Renal pelvis (tissue), 4 donors: ENCODE data around the gene CDK6. TPM values are rescaled to one million over a fixed set of nuclear protein-coding genes. Genes with fewer than 3 reads are reported as not detected.

Experiments used
- DNase-seq: peaks from one replicate; pipeline ENCODE4 v3.0.0-alpha.2; 2013
- polyA plus RNA-seq, 3 donors: library from polyadenylated mRNA; unstranded; fragments of 120-200 nt; gene quantifications; one replicate each; pipeline ENCODE4 v1.2.1, GENCODE V29; 2013; ENCODE audit not compliant: insufficient read length in 3 of 3

Gene CDK6
- polyA plus RNA-seq, 3 donors, result 40.0 to 41.7 (median 40.3) TPM

DNA sequence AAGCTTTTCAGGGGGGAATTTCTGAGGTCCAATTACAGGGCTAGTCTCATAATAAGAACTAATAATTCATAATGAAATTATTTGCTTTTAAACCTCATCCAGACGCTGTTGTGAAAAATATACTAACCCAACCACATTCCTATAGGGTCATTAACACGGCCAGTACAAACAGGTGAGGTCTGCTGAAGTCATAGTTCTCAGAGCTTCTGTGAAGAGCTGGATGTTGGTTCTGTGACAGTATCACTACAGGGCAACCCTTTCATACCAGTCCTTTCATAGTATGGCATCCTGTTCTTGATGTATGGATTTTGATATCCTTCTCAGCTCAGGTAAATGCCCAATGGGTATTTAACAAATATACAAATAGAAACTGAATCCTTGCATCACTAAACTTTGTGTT lies 183.8 kb downstream of the CDK6 start:
- no peak for DNase-seq

DNA sequence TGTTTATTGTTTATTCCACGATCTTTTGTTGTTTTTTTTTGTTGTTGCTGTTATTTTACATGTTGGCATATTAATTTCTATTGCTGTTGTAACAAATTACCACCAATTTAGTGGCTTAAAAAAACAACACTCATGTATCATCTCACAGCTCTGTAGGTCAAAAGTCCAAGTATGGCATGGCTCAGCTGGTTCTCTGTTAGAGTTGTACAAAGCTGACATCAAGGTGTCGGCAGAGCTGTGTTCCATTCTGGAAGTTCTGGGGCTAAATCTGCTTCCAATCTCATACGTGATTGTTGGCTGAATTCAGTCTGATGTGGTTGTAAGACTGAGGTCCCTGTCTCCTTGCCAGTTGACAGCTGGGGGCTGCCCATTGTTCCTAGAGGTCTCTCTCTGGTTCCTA lies 186.0 kb downstream of the CDK6 start:
- no peak for DNase-seq

DNA sequence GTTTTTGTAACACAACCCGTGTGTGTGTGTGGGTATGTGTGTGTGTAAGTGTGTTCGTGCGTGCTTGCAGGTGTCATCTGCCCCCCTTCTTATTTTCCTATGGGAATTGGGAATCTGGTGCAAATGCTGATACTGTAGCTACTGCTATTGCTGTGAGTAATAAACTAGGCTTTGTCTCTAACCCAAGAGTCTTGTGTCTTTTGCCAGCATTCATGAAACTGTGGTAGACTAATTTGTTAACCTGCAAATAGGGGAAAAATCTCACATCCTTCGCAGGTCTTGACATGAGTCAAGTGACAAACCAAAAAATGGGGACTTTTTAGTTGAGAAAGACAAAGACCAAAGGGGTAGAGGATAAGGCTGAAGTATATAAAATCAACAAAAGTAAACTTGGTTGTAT lies 188.3 kb downstream of the CDK6 start:
- DNase-seq, result no peak

DNA sequence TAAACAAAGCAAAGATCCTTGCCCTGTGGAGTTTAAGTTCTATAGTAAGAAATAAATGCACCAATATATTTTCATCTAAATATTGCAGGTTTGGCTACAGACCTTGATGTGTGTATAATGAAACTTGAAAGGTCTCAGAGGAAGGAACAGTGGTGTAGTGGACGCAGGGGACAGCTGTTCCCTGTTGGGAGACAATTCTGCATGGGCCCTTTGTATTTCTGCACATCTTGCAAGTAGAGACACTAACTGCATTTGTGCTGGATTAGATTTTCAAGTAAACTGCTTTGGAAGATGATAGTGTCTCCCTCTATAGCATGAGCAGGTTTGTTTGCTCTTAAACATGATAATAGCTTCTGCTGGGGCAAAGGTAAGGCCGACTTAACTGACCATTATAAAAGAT lies 188.7 kb downstream of the CDK6 start:
- DNase-seq, result no peak

DNA sequence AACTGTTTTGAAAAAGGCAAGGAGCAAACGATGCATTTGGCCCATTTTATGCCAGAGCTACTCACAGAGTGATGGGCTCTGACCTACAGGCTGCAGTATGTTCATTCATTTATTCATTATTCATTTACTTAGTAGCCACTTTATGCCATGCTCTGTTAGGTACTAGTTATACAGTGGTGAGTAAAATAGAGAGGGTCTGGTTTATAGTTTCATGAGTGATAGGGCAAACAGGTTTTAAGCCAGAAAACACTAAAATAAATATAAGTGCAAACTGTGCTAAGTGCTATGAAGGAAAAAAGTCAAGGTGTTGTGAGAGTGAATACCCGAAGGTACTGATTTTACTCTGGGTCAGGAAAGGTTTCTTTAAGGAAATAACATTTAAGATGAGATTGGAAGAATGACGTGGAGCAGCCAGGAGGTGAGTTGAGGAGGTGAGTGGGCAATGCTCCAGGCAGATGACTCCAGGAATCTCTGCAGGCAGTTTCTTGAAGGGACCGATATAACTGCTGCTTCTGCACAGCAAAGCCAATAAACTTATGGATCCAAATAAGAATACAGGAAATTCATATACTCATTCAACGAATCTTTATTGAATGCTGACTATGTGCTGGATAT lies 189.3 kb downstream of the CDK6 start:
- no peak for DNase-seq

DNA sequence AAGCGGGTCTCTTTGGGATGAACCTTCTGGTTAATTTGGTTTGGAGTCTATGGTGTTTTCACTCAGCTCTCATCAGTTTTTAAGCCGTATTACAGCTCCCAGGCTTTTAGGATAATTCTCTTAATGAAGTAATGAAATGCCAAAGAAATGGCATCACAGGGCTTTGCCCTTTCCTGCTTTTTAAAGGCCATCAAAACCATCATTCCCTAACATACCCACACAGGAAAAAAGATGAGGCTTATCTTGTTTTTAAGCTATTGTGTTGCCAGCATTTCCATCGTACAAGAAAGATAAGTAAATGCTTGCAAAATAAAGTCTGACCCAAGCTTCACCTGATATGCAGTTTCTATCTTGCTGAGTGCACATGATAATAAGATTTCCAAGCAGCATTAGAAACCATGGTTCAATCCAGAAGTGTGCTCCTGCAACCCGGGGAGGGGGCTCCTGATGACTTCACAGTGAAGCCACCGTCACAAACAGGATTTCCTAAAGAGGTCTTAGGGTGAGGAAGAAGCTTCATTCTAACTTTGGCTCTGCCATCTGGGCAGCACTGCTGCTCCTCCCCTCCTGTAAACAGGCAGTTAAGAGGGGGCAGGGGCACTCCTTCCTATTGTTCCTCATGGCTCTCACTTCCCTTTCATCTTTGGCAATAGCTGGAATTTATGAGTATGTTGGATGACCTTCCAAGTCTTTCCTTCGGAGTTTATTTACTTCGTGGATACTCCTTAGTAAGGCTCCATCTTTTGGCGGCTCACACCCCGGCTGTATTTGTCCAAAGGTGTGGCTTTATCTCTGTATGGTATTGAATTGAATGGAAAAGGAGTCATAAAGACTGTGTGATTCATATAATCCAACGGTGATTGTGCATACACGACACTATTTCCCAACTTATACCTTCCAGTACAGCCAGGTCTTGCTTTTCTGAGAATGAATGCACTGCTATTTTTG lies 191.0 kb downstream of the CDK6 start:
- DNase-seq, result no peak

DNA sequence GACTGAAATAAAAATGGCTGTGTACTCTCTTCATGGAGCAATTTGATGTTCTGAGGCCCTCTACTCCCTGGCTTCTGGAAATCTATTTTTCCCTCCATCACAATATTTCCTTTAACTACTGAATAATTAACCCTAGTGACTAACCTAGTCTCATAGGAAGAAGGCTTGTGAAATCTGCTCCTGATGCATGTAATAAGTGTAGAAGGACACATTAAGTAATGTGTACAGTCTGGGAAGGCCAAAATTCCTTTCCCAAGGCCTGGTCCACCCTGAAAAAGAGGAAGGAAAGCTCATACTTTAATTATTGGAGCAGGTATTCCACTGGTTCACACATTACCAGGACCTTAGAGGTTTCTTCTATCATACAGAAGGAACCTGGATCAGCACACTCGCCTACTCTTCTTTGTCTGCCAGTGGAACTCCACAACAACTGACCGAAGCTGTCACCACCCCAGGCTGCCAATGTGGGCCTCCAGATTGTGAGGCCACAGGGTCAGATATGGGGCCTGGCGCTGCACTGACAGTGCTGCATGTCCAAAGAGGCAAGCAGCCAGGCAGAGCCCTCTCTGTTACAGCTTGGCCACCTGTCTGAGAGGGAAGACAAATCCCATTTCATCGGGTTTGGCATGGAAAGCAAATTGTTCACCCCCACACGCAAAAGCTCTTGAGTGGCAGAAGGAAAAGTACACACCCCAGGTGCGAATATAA lies 191.8 kb downstream of the CDK6 start:
- no peak for DNase-seq

DNA sequence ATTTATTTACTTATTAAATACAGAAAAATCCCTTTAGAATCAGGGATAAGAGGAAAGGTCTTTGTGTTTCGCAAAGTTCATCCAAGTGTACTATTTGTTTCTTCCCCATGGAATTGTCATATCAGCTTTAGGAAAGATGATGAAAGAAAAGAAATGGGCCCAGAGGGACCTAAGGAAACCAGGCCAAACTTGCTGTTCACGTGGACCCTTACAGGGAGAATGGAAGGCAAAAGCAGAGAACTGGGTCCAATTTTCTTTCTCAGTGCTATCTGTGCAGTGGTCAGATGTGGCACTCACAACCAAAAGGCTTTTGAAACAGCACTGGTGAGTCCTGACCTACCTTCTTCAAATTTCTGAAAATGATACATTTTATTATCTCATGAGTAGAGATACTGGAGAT lies 192.6 kb downstream of the CDK6 start:
- no peak for DNase-seq

DNA sequence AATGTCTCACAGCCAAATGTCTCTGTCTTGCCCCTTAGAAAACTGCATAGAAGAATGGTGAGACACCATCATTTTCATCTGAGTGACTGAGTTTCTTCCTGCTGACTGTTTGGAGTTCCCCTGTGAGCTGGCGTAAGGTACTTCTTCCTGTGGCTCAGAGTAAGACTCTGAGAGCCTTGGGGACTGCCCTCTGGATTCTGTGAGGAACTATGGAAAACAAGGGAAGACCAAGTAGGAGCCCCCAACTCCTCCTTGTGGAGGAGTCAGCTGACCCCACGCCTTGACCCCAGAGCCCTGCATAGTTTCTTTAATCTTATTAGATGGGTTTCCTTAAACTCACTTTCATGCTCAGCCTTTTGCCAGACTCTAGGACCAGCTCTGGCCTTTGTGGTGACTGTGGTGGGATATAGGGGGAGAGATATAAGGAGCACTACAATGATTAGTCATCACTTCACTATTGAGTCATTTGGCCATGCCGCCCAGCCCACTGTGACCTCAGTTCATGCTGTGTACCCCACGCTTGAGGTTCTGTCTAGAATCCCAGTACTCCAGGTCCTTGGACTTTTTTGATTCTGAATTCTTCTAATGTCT lies 194.4 kb downstream of the CDK6 start:
- DNase-seq, result no peak

DNA sequence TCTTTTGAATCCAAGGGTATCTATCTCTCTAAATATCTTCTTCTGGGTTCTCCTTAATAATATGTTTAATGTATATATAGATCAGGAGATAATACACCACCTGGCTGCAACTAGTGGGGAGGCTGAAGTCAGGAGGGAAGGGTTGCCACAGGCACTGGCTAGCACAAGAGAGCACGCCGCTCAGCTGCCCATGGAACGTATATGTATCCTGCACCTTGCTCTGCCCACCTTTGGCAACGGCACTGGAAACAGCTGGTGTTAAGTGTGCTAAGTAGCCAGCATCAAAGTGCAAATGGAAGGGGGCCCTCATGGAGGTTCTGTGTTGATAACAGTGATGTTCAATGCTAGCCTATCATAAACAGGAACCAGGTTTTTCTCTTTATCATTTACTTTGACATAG lies 196.4 kb downstream of the CDK6 start:
- no peak for DNase-seq

DNA sequence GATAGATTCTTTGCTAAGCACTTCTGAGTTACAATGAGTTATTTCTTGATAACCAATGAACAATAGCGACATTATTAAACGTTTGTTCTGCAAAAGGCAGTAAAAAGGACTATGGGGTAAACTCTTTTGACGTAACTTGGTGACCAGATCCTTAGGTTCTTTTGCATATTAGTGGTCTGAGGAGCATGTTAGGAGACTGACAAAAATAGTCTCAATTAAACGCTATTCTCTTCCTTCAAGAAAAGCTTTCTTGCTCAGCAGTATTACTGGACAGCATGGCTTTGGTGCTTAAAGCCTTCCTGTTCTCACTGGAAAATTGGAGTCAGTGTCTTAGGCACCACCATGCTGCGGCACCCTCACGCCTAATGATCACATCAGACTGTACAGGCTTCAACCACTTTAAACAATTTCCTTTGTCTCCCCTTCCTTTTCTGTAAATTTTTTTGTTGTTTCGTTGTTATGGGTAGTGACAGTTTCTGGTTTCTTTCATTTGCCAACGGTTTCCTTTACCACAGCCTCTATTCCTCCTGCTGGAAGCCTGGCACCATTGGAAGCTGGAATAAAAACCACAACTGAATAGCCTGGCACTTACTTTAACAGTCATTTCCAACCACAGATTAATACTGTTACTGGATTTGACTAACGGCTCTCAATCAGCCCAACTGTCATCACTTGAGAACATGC lies 197.0 kb downstream of the CDK6 start:
- DNase-seq, result no peak

DNA sequence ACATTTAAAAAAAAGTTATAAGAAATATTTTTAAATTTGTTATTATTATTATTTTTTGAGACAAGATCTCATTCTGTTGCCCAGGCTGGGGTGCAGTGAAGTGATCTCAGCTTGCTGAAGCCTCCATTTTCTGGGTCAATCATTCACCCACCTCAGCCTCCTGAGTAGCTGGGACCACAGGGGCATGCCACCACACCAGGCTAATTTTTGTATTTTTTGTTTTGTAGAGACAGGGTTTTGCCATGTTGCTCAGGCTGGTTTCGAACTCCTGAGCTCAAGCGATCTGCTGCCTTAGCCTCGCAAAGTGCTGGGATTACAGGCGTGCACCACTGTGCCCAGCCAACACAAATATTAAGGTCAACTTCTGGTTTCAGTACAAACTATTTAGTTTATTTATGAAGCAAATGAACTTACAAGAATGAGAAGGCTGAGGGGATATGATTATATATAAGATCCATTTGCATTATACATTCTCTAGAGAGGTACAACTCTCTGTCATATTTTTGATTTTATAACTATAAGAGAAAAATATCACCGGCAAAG lies 200.3 kb downstream of the CDK6 start:
- no peak for DNase-seq

DNA sequence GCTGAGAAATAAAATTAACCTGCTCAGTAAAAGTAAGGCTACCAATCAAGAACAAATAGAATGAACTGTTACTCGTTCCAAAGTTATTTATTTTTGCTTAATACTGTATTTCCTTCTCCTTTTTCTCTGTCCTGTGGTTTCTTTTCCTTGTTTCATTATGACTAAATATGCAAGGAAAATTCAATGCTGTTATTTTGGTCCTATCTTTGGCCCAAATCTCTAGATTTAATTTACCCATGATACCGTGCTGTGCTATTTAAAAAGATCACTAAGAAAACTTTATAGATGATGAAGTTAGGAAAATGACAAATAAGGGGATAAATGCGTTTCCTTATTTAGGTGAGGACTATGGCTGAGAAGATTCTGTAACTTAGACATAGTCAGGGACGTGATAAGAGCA lies 200.8 kb downstream of the CDK6 start:
- DNase-seq, result no peak

DNA sequence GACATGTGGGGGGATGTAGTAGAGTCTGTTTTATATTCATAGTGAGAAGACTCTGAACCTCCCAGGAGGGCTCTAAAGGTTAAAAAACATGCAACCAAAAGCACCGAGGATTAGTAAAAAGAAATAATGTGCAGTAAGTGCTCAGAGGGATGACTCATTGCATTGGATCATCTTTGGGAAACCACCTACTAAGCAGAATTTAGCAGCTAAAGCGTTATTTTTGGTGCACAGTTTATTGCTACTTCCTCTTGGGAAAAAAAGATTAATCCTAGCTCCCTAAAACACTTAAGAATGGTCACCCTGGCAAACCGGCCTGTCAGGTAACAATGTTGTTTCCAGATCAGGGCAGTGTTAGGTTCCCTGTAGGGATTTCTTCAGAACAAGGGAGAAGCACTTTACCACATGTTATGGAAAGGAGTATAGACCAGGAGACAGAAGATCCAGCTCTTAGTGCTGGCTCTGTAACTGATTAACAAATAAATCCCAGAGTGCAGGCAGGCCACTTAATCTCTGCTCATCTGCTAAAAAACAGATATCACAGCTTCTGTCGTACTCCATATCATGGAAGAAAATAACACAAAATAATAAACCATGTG lies 201.4 kb downstream of the CDK6 start:
- no peak for DNase-seq

DNA sequence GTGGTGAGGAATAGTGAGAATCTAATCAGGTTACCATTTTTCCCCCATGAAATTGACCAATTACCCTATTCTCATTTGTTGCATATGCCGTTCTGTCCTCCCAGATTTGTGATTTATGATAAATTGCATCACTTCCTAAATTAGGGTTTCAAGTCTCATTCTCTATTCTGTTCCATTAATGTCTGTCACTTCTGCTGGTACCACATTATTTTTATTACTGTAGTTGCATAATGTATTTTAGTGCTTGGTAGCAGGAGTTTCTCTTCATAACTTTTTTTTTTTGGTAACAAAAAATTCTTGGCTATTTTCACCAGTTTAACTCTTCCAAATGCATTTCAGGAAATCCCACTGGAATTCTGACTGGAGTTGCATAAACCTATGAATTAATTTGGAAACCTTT lies 202.2 kb downstream of the CDK6 start:
- DNase-seq, result no peak

DNA sequence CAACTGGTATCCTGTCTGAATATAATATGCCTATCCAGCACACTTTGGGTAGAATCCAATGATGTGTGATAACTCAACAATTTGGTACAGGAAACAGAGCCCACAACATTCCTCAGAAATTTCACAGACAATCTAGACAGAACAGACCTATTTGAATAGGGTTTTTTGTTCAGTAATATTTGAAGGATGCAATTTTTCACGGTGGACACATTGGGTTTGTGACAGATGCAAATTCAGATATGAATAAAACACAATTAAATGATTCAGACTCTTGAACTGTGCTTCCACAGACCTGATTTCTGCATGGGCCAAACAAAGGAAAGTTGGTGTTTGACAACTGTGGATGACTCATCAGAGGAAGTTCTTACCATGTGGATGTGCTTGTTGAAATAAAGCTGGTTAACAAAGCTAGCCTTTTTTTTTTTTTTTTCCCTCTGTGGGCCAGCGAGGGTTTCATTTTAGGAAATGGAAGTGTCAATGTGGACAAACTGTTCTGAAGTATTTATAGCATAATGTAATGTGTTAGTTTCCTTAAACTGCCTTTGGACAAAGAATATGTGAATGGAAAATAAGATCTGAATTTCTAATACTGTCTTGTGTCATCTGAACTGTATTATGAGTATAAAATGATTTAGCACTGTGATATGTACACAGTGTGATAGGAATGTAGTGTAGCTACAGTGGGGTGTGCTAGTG lies 203.0 kb downstream of the CDK6 start:
- DNase-seq, result no peak

DNA sequence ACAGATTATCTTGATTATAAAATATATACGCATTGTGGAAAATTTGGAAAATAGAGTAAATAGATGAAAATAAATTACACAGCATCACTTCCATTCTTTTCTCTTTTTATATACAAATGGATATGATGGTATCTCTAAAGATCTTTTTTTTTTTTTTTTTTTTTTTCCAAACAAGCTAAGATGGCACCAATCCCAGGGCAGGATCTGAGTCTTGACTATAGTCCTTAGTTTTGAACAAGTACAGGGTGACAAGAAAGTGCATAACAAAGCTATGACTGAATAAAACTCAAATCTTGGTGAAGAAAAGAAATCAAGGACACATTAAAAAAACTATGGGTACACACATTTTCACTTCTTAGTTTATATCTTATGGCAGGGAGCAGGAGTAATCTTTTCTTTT lies 203.6 kb downstream of the CDK6 start:
- DNase-seq, result no peak

DNA sequence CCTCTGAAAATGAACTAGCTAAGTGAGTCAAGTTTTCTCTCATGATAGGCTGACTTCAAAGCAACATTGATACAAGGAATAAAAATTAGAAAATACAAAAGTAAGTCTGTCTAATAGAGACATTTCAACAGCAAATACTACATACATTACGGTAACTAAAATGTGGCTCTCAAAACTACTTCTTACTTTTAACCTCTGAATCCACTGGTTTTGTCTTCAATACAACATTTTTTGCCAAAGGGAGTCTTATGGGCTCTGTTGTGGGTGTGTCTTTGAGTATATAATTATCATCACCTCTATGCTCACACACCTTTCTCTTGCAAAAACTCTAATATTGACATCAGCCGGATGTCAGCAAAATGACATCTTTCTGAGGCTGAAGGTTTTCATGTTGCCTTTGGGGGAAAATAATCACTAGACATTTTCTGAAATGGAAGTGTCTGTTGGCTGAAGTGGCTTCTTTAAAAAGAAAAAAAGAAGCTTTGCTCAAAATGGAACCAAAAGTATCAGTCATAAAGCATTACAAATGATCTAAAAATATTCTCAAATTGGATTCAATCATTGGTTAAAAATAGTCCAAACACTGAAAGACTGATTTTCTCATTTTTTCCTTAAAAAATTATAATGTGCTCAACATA lies 204.4 kb downstream of the CDK6 start:
- no peak for DNase-seq

DNA sequence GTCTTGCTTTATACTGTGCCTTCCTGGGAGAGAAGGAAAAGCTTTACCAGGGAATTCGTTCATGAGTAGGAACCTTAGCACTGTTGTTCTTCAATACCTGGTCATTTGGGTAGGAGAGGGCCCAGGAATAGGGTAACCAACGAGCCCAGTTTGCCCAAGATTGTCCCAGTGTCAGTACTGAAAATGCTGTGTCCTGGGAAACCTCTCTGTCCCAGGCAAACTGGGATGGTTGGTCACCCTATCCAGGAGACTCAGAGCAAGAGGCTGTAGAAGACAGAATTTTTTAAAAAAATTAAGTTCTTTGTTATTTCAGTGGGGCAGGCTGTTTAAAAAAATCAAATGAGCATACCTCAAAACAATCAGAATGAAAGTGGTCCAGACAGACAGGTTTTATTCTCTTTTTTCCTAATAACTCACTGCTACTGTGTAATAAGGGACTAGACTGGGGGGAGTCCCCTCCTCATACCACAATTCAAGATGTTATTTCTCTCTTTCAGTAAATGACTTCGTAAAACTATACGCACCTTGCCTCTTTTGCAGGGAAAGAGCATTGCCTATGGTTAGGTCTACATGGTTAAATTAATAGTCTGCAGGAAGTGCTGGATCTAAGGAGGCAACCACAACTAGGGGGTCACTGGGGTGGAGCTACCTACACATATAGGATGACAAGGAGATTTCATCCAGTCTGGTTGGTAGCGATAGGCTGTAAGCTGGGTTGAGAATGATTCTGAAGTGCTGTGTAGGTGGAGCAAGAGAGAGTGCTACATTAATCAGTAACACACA lies 205.1 kb downstream of the CDK6 start:
- no peak for DNase-seq
